ENCODE data around the gene ING4. TPM values are rescaled to one million over a fixed set of nuclear protein-coding genes. Genes with fewer than 3 reads are reported as not detected.

ING4 gene
- total and polyA plus RNA-seq, 2 donors = 70.0 to 74.0 TPM

GRCh38 chr12:6632026-6632983 is 30.6 kb downstream of the ING4 start:
- Histone ChIP-seq H3K4me3 (ENCODE audit: low read length in 2 of 2) (no peak overlapping the region), H3K27ac (ENCODE audit: low read depth in 1 of 2, low read length in 1 of 2) (peak overlapping the region; percentile 58 to 87), H3K4me1 (ENCODE audit: control insufficient read depth in 2 of 2, insufficient read depth in 2 of 2, low read length in 2 of 2) (peaks cover 16 to 75% of the 10 kb centered on the region in 2 donors), H3K27me3 (ENCODE audit: control insufficient read depth in 2 of 2, insufficient read depth in 1 of 2, low read length in 1 of 2) (no peaks in the 10 kb centered on the region), H3K36me3 (ENCODE audit: control insufficient read depth in 2 of 2, insufficient read depth in 2 of 2, low read length in 1 of 2) (no peaks in the 10 kb centered on the region), H3K9me3 (ENCODE audit: control insufficient read depth in 2 of 2, insufficient read depth in 1 of 2, low read length in 1 of 2) (peaks cover 0 to 3% of the 10 kb centered on the region in 2 donors)
- peak in 5 of 9 donors; percentile 72 to 92 (median 76) for DNase-seq (ENCODE audit: low read depth in 6 of 9, low spot score in 9 of 9)
- WGBS = 72% methylated on average over 21 of the region's 21 CpGs

- DNase-seq (ENCODE audit: low read depth in 6 of 9, low spot score in 9 of 9) = peak in 1 of 9 donors; percentile 63
- Histone ChIP-seq H3K9me3 (ENCODE audit: control insufficient read depth in 2 of 2, insufficient read depth in 1 of 2, low read length in 1 of 2) (peaks cover 0 to 3% of the 10 kb centered on the region in 2 donors), H3K27me3 (ENCODE audit: control insufficient read depth in 2 of 2, insufficient read depth in 1 of 2, low read length in 1 of 2) (no peaks in the 10 kb centered on the region), H3K36me3 (ENCODE audit: control insufficient read depth in 2 of 2, insufficient read depth in 2 of 2, low read length in 1 of 2) (no peaks in the 10 kb centered on the region), H3K4me1 (ENCODE audit: control insufficient read depth in 2 of 2, insufficient read depth in 2 of 2, low read length in 2 of 2) (peaks cover 16 to 75% of the 10 kb centered on the region in 2 donors), H3K27ac (ENCODE audit: low read depth in 1 of 2, low read length in 1 of 2) (peak overlapping the region; percentile 58 to 87), H3K4me3 (ENCODE audit: low read length in 2 of 2) (no peak overlapping the region)
- 89% methylated on average over 3 of the region's 3 CpGs for WGBS
Observed at GRCh38 chr12:6631549-6631961, 31.4 kb downstream of the ING4 start.

GRCh38 chr12:6630736-6631135 is 32.2 kb downstream of the ING4 start:
- no peak for DNase-seq (ENCODE audit: low read depth in 6 of 9, low spot score in 9 of 9)
- 92% methylated on average over 5 of the region's 5 CpGs for WGBS
- Histone ChIP-seq H3K4me3 (ENCODE audit: low read length in 2 of 2) (no peak overlapping the region), H3K9me3 (ENCODE audit: control insufficient read depth in 2 of 2, insufficient read depth in 1 of 2, low read length in 1 of 2) (peaks cover 0 to 3% of the 10 kb centered on the region in 2 donors), H3K4me1 (ENCODE audit: control insufficient read depth in 2 of 2, insufficient read depth in 2 of 2, low read length in 2 of 2) (peaks cover 16 to 69% of the 10 kb centered on the region in 2 donors), H3K27me3 (ENCODE audit: control insufficient read depth in 2 of 2, insufficient read depth in 1 of 2, low read length in 1 of 2) (no peaks in the 10 kb centered on the region), H3K36me3 (ENCODE audit: control insufficient read depth in 2 of 2, insufficient read depth in 2 of 2, low read length in 1 of 2) (no peaks in the 10 kb centered on the region), H3K27ac (ENCODE audit: low read depth in 1 of 2, low read length in 1 of 2) (no peak overlapping the region)

GRCh38 chr12:6627616-6628015 is 35.3 kb downstream of the ING4 start:
- H3K9me3 ChIP-seq (ENCODE audit: control insufficient read depth in 2 of 2, insufficient read depth in 1 of 2, low read length in 1 of 2) = no peaks in the 10 kb centered on the region
- DNase-seq (ENCODE audit: low read depth in 6 of 9, low spot score in 9 of 9) = peak in 1 of 9 donors; percentile 67
- 72% methylated on average over 7 of the region's 7 CpGs for WGBS
- no peaks in the 10 kb centered on the region for H3K27me3 ChIP-seq (ENCODE audit: control insufficient read depth in 2 of 2, insufficient read depth in 1 of 2, low read length in 1 of 2)
- no peak overlapping the region for H3K27ac ChIP-seq (ENCODE audit: low read depth in 1 of 2, low read length in 1 of 2)
- H3K36me3 ChIP-seq (ENCODE audit: control insufficient read depth in 2 of 2, insufficient read depth in 2 of 2, low read length in 1 of 2) = peaks cover 0 to 5% of the 10 kb centered on the region in 2 donors
- H3K4me1 ChIP-seq (ENCODE audit: control insufficient read depth in 2 of 2, insufficient read depth in 2 of 2, low read length in 2 of 2) = peaks cover 8 to 43% of the 10 kb centered on the region in 2 donors
- no peak overlapping the region for H3K4me3 ChIP-seq (ENCODE audit: low read length in 2 of 2)

GRCh38 chr12:6626654-6627283 is 36.1 kb downstream of the ING4 start:
- no peaks in the 10 kb centered on the region for H3K27me3 ChIP-seq (ENCODE audit: control insufficient read depth in 2 of 2, insufficient read depth in 1 of 2, low read length in 1 of 2)

GRCh38 chr12:6620885-6621274 is 42.0 kb downstream of the ING4 start:
- peaks cover 0 to 15% of the 10 kb centered on the region in 2 donors for H3K4me1 ChIP-seq (ENCODE audit: control insufficient read depth in 2 of 2, insufficient read depth in 2 of 2, low read length in 2 of 2)
- peaks cover 3 to 8% of the 10 kb centered on the region in 2 donors for H3K36me3 ChIP-seq (ENCODE audit: control insufficient read depth in 2 of 2, insufficient read depth in 2 of 2, low read length in 1 of 2)
- H3K27ac ChIP-seq (ENCODE audit: low read depth in 1 of 2, low read length in 1 of 2) = no peak overlapping the region
- no peak for DNase-seq (ENCODE audit: low read depth in 6 of 9, low spot score in 9 of 9)
- no peak overlapping the region for H3K4me3 ChIP-seq (ENCODE audit: low read length in 2 of 2)
- WGBS = 93% methylated on average over 29 of the region's 29 CpGs
- H3K27me3 ChIP-seq (ENCODE audit: control insufficient read depth in 2 of 2, insufficient read depth in 1 of 2, low read length in 1 of 2) = no peaks in the 10 kb centered on the region
- no peaks in the 10 kb centered on the region for H3K9me3 ChIP-seq (ENCODE audit: control insufficient read depth in 2 of 2, insufficient read depth in 1 of 2, low read length in 1 of 2)

More at GRCh38 chr12:6626654-6627283, 36.1 kb downstream of the ING4 start:
- 92% methylated on average over 8 of the region's 8 CpGs for WGBS
- H3K4me1 ChIP-seq (ENCODE audit: control insufficient read depth in 2 of 2, insufficient read depth in 2 of 2, low read length in 2 of 2) = peaks cover 2 to 34% of the 10 kb centered on the region in 2 donors
- peaks cover 0 to 5% of the 10 kb centered on the region in 2 donors for H3K36me3 ChIP-seq (ENCODE audit: control insufficient read depth in 2 of 2, insufficient read depth in 2 of 2, low read length in 1 of 2)
- DNase-seq (ENCODE audit: low read depth in 6 of 9, low spot score in 9 of 9) = peak in 1 of 9 donors; percentile 51
- H3K27ac ChIP-seq (ENCODE audit: low read depth in 1 of 2, low read length in 1 of 2) = peak overlapping the region in 1 of 2 donors; percentile 53
- no peak overlapping the region for H3K4me3 ChIP-seq (ENCODE audit: low read length in 2 of 2)
- no peaks in the 10 kb centered on the region for H3K9me3 ChIP-seq (ENCODE audit: control insufficient read depth in 2 of 2, insufficient read depth in 1 of 2, low read length in 1 of 2)

GRCh38 chr12:6620137-6620884 is 42.6 kb downstream of the ING4 start:
- peaks cover 0 to 17% of the 10 kb centered on the region in 2 donors for H3K4me1 ChIP-seq (ENCODE audit: control insufficient read depth in 2 of 2, insufficient read depth in 2 of 2, low read length in 2 of 2)
- H3K27me3 ChIP-seq (ENCODE audit: control insufficient read depth in 2 of 2, insufficient read depth in 1 of 2, low read length in 1 of 2) = no peaks in the 10 kb centered on the region
- WGBS = 49% methylated on average over 88 of the region's 88 CpGs
- H3K9me3 ChIP-seq (ENCODE audit: control insufficient read depth in 2 of 2, insufficient read depth in 1 of 2, low read length in 1 of 2) = no peaks in the 10 kb centered on the region
- H3K4me3 ChIP-seq (ENCODE audit: low read length in 2 of 2) = peak overlapping the region in 1 of 2 donors; percentile 35
- peaks cover 3 to 8% of the 10 kb centered on the region in 2 donors for H3K36me3 ChIP-seq (ENCODE audit: control insufficient read depth in 2 of 2, insufficient read depth in 2 of 2, low read length in 1 of 2)
- peak in 3 of 9 donors; percentile 63 to 72 (median 72) for DNase-seq (ENCODE audit: low read depth in 6 of 9, low spot score in 9 of 9)
- H3K27ac ChIP-seq (ENCODE audit: low read depth in 1 of 2, low read length in 1 of 2) = no peak overlapping the region

- no peak for DNase-seq (ENCODE audit: low read depth in 6 of 9, low spot score in 9 of 9)
- Histone ChIP-seq H3K4me1 (ENCODE audit: control insufficient read depth in 2 of 2, insufficient read depth in 2 of 2, low read length in 2 of 2) (peaks cover 0 to 22% of the 10 kb centered on the region in 2 donors), H3K36me3 (ENCODE audit: control insufficient read depth in 2 of 2, insufficient read depth in 2 of 2, low read length in 1 of 2) (peaks cover 3 to 6% of the 10 kb centered on the region in 2 donors), H3K4me3 (ENCODE audit: low read length in 2 of 2) (no peak overlapping the region), H3K27me3 (ENCODE audit: control insufficient read depth in 2 of 2, insufficient read depth in 1 of 2, low read length in 1 of 2) (no peaks in the 10 kb centered on the region), H3K27ac (ENCODE audit: low read depth in 1 of 2, low read length in 1 of 2) (no peak overlapping the region), H3K9me3 (ENCODE audit: control insufficient read depth in 2 of 2, insufficient read depth in 1 of 2, low read length in 1 of 2) (peaks cover 0 to 3% of the 10 kb centered on the region in 2 donors)
- WGBS = 74% methylated on average over 5 of the region's 5 CpGs
Observed at GRCh38 chr12:6618483-6619225, 44.3 kb downstream of the ING4 start.
